Left lung (tissue), 10 donors: ENCODE measurements around the gene VDAC1. TPM values are rescaled to one million over a fixed set of nuclear protein-coding genes. Genes with fewer than 3 reads are reported as not detected.

Source experiments
- ATAC-seq: fragments of 200-7000 bp; cut with Tn5 transposase; one replicate; pipeline ENCODE4 v1.9.1; 2020; ENCODE audit warnings: moderate library complexity
- DNase-seq, 4 donors: peaks; one replicate each; pipeline ENCODE4 v3.0.0-alpha.2; 2013 to 2020
- H3K27ac ChIP-seq, 2 donors: fragments of 200-600 bp; sonication (generic) in 1 of 2; one replicate each; pipeline versions ENCODE4 v1.5.0 to v1.8.0; 2020 to 2021
- H3K27me3 ChIP-seq, 2 donors: fragments of 200-600 bp; sonication (generic) in 1 of 2; one replicate each; pipeline versions ENCODE4 v1.5.0 to v1.8.0; 2020 to 2021
- H3K36me3 ChIP-seq, 2 donors: fragments of 200-600 bp; sonication (generic) in 1 of 2; one replicate each; pipeline versions ENCODE4 v1.5.0 to v1.8.0; 2020 to 2021
- H3K4me1 ChIP-seq, 2 donors: fragments of 200-600 bp; one replicate each; pipeline ENCODE4 v1.8.0; 2021
- H3K4me3 ChIP-seq, 2 donors: fragments of 200-600 bp; sonication (generic) in 1 of 2; one replicate each; pipeline versions ENCODE4 v1.5.0 to v1.8.0; 2020 to 2021; ENCODE audit warnings: mild to moderate bottlenecking in 1 of 2
- H3K9me3 ChIP-seq, 2 donors: fragments of 200-600 bp; sonication (generic) in 1 of 2; one replicate each; pipeline versions ENCODE4 v1.5.0 to v1.8.0; 2020 to 2021
- CTCF ChIP-seq, 2 donors: fragments of 200-600 bp; sonication (generic) in 1 of 2; IDR thresholded peaks; one replicate each; pipeline versions ENCODE4 v1.5.0 to v1.8.0; 2021; ENCODE audit warnings: antibody characterized with exemption in 2 of 2
- intact Hi-C, 2 donors: fragments of 100-400 bp; cut with DNase I; formaldehyde crosslinking; loops; one replicate each; pipeline versions ENCODE4 v1.11.2 to v1.14.2; 2022
- polyA plus RNA-seq, 6 donors: library from polyadenylated mRNA; unstranded; fragments of 120-200 nt; gene quantifications; one replicate each; pipeline ENCODE4 v1.2.1, GENCODE V29; 2013; ENCODE audit not compliant: insufficient read length in 6 of 6
- total RNA-seq, 2 donors: library from RNA; stranded (reverse); fragmentation: NEBNext Ultra II Directional; extraction: Animal tissue kit (Norgen Biotek cat#: 25700); gene quantifications; one replicate each; pipeline ENCODE4 v1.2.1, GENCODE V29; 2021
- donor health status: DM: no; HTN: yes; CAD: no.
- donor health status: DM: no; HTN: no; CAD: no.

The VDAC1 gene
- total and polyA plus RNA-seq, 8 donors, result 118 to 186 (median 133) TPM

- TF ChIP-seq CTCF (IDR thresholded peaks at IDR 0.05), result no peak
- H3K36me3 ChIP-seq, result peaks cover 0 to 19% of the 10 kb centered on the region in 2 donors
- no peaks in the 10 kb centered on the region for H3K9me3 ChIP-seq
- H3K4me3 ChIP-seq, result peak overlapping the region; percentile 81 to 90
- H3K4me1 ChIP-seq, result peaks cover 12 to 31% of the 10 kb centered on the region in 2 donors
- intact Hi-C loops, result no loop called here
- ATAC-seq (peak; percentile 55), DNase-seq (peak in 1 of 4 donors; percentile 39)
- peak overlapping the region; percentile 76 to 87 for H3K27ac ChIP-seq
- H3K27me3 ChIP-seq, result no peaks in the 10 kb centered on the region
These were observed 37.0 kb downstream of the VDAC1 start for GRCh38 chr5:133967698-133968203.

- Histone ChIP-seq H3K27me3 (no peaks in the 10 kb centered on the region), H3K36me3 (peaks cover 0 to 13% of the 10 kb centered on the region in 2 donors), H3K4me1 (peaks cover 12 to 36% of the 10 kb centered on the region in 2 donors), H3K4me3 (peak overlapping the region in 1 of 2 donors; percentile 81), H3K9me3 (no peaks in the 10 kb centered on the region), H3K27ac (peak overlapping the region; percentile 76 to 87)
- no peak for TF ChIP-seq CTCF (IDR thresholded peaks at IDR 0.05)
- intact Hi-C loops, result no loop called here
- DNase-seq (no peak), ATAC-seq (no peak)
These were observed 37.7 kb downstream of the VDAC1 start for GRCh38 chr5:133967124-133967523.

- Histone ChIP-seq H3K27ac (no peak overlapping the region), H3K9me3 (no peaks in the 10 kb centered on the region), H3K4me1 (peaks cover 12 to 36% of the 10 kb centered on the region in 2 donors), H3K4me3 (no peak overlapping the region), H3K36me3 (peaks cover 0 to 3% of the 10 kb centered on the region in 2 donors), H3K27me3 (no peaks in the 10 kb centered on the region)
- DNase-seq (peak in 1 of 4 donors; percentile 22), ATAC-seq (no peak)
- intact Hi-C loops, result no loop called here
- TF ChIP-seq CTCF (IDR thresholded peaks at IDR 0.05), result no peak
These were observed 38.7 kb downstream of the VDAC1 start for GRCh38 chr5:133966090-133966489.

GRCh38 chr5:133963493-133964128 is 41.2 kb downstream of the VDAC1 start:
- no peaks in the 10 kb centered on the region for H3K27me3 ChIP-seq
- H3K36me3 ChIP-seq, result peaks cover 0 to 14% of the 10 kb centered on the region in 2 donors
- DNase-seq (no peak), ATAC-seq (no peak)
- no peak overlapping the region for H3K27ac ChIP-seq
- no peak for TF ChIP-seq CTCF (IDR thresholded peaks at IDR 0.05)
- peaks cover 5 to 26% of the 10 kb centered on the region in 2 donors for H3K4me1 ChIP-seq
- H3K9me3 ChIP-seq, result no peaks in the 10 kb centered on the region
- H3K4me3 ChIP-seq, result no peak overlapping the region
- intact Hi-C loops, result no loop called here

- intact Hi-C loops, result no loop called here
- Histone ChIP-seq H3K9me3 (no peaks in the 10 kb centered on the region), H3K27me3 (no peaks in the 10 kb centered on the region), H3K4me3 (no peak overlapping the region), H3K27ac (no peak overlapping the region), H3K36me3 (peaks cover 0 to 20% of the 10 kb centered on the region in 2 donors), H3K4me1 (peaks cover 5 to 25% of the 10 kb centered on the region in 2 donors)
- DNase-seq (no peak), ATAC-seq (no peak)
- TF ChIP-seq CTCF (IDR thresholded peaks at IDR 0.05), result no peak
These were observed 41.8 kb downstream of the VDAC1 start for GRCh38 chr5:133962801-133963476.
